Brain microvascular endothelial cell (primary cell): ENCODE data around the gene ZNHIT6.

ENCODE experiments used
- DNase-seq: peaks from one replicate; pipeline ENCODE4 v3.0.0-alpha.2; 2020
- H3K27ac ChIP-seq: fragments of 250-450 bp; sonication (Bioruptor Pico); 2 replicates; pipeline ENCODE4 v1.5.1; 2020; ENCODE audit warnings: mild to moderate bottlenecking, moderate library complexity
- H3K27me3 ChIP-seq: fragments of 250-450 bp; sonication (Bioruptor Pico); replicated peaks from 2 replicates; pipeline ENCODE4 v1.5.1; 2020; ENCODE audit warnings: mild to moderate bottlenecking
- H3K36me3 ChIP-seq: fragments of 250-450 bp; sonication (Bioruptor Pico); replicated peaks from 2 replicates; pipeline ENCODE4 v1.5.1; 2020; ENCODE audit warnings: mild to moderate bottlenecking
- H3K4me3 ChIP-seq: 2 replicates; pipeline ENCODE4 v1.5.1; 2011; ENCODE audit warnings: low read depth, mild to moderate bottlenecking, control low read depth, low read length, moderate library complexity
- in situ Hi-C: cut with HindIII; loops from 2 replicates; pipeline ENCODE4 v1.10.0; 2017; ENCODE audit warnings: low sequenced_read_pairs, low pct_ligation_motif_present
- TF ChIP-seq, protein P1 (sequence below): IDR thresholded peaks from 2 replicates; pipeline ENCODE4 v1.5.1; 2011; ENCODE audit warnings: low read depth, mild to moderate bottlenecking, moderate library complexity, low read length, control low read depth, inconsistent platforms; ENCODE audit errors: missing control alignments

ZNHIT6 gene, protein sequence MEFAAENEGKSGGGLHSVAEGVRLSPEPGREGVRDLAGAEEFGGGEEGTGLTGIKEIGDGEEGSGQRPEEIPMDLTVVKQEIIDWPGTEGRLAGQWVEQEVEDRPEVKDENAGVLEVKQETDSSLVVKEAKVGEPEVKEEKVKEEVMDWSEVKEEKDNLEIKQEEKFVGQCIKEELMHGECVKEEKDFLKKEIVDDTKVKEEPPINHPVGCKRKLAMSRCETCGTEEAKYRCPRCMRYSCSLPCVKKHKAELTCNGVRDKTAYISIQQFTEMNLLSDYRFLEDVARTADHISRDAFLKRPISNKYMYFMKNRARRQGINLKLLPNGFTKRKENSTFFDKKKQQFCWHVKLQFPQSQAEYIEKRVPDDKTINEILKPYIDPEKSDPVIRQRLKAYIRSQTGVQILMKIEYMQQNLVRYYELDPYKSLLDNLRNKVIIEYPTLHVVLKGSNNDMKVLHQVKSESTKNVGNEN

GRCh38 chr1:85707990-85708828, at the start of gene ZNHIT6:
Gene ZNHIT6 (minus strand): TSS chr1:85708433. CDS start chr1:85708284, 149 bp downstream.
- peak within 1 kb of the TSS; percentile 88 for H3K4me3 ChIP-seq
- H3K36me3 ChIP-seq: peaks cover 15% of the 10 kb centered on the region
- peak; percentile 96 for DNase-seq
- H3K27ac ChIP-seq: peak within 1 kb of the TSS; percentile 65
- TF ChIP-seq, protein P1, sequence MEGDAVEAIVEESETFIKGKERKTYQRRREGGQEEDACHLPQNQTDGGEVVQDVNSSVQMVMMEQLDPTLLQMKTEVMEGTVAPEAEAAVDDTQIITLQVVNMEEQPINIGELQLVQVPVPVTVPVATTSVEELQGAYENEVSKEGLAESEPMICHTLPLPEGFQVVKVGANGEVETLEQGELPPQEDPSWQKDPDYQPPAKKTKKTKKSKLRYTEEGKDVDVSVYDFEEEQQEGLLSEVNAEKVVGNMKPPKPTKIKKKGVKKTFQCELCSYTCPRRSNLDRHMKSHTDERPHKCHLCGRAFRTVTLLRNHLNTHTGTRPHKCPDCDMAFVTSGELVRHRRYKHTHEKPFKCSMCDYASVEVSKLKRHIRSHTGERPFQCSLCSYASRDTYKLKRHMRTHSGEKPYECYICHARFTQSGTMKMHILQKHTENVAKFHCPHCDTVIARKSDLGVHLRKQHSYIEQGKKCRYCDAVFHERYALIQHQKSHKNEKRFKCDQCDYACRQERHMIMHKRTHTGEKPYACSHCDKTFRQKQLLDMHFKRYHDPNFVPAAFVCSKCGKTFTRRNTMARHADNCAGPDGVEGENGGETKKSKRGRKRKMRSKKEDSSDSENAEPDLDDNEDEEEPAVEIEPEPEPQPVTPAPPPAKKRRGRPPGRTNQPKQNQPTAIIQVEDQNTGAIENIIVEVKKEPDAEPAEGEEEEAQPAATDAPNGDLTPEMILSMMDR: peak; percentile 57
- in situ Hi-C loops: loop anchor here (25.0 kb wide), 1 partner anchor 179 kb away; no protein-coding TSS in a partner anchor
- no peaks in the 10 kb centered on the region for H3K27me3 ChIP-seq

GRCh38 chr1:85756864-85757263, 48.6 kb upstream of the ZNHIT6 start:
- Histone ChIP-seq H3K27me3 (no peaks in the 10 kb centered on the region), H3K4me3 (no peak overlapping the region), H3K36me3 (no peaks in the 10 kb centered on the region), H3K27ac (no peak overlapping the region)
- DNase-seq: no peak
- TF ChIP-seq, protein P1: no peak
- in situ Hi-C loops: no loop called here

DNA sequence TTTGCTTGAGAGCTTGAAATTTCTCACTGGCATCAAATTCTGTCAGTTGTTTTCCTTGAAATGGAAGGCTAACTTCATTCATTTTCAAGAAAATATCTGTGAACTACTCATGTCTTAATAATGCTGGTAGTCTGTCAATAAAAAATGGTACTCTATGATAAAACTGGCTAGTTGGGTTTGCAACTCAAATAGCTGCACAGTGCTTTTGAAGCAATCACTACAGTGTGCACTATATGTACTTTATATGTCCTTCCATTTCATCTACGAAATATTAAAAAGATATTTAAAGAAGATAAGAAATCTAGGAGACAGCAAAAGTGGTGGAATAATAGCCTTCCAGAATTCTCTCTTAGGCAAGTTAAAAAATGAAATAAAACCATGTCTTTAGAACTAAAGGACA, 39.9 kb upstream of the ZNHIT6 start:
- no peak overlapping the region for H3K27ac ChIP-seq
- DNase-seq: no peak
- no peaks in the 10 kb centered on the region for H3K36me3 ChIP-seq
- H3K27me3 ChIP-seq: no peaks in the 10 kb centered on the region
- in situ Hi-C loops: no loop called here
- TF ChIP-seq, protein P1: no peak
- no peak overlapping the region for H3K4me3 ChIP-seq

DNA sequence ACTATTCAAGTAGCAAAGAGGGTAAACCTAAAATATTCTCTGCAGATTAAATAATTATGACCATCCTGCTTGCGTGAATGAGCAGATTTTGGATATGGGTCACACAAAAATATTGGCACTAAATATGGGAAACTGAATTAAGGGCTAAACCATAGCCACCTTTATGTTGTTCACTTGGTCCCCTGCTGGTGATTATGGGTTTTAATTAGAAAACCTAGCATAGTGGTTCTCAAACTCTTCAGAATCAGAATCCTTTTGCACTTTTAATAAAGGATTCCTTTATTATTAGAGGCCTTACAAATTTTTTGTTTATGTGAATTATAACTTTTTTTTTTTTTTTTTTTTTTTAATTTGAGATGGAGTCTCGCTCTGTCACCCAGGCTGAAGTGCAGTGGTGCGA, 38.5 kb upstream of the ZNHIT6 start:
- Histone ChIP-seq H3K27me3 (no peaks in the 10 kb centered on the region), H3K4me3 (no peak overlapping the region), H3K36me3 (no peaks in the 10 kb centered on the region), H3K27ac (no peak overlapping the region)
- in situ Hi-C loops: no loop called here
- TF ChIP-seq, protein P1: no peak
- DNase-seq: no peak

GRCh38 chr1:85743814-85744213, 35.6 kb upstream of the ZNHIT6 start:
- H3K36me3 ChIP-seq: no peaks in the 10 kb centered on the region
- TF ChIP-seq, protein P1: no peak
- no peak overlapping the region for H3K4me3 ChIP-seq
- H3K27ac ChIP-seq: no peak overlapping the region
- in situ Hi-C loops: no loop called here
- H3K27me3 ChIP-seq: no peaks in the 10 kb centered on the region
- DNase-seq: no peak
